ENCODE data around the gene UCN.

The UCN gene

GRCh38 chr2:27315122-27315521 is 6.9 kb upstream of the UCN start:
- no peak overlapping the region for H3K4me3 ChIP-seq (replicated peaks in 1 of 2; ENCODE audit: low read depth in 2 of 2, low read length in 2 of 2)
- TF ChIP-seq CTCF (IDR thresholded peaks at IDR 0.05; ENCODE audit: low read depth, low read length), result no peak
- no peak for DNase-seq (ENCODE audit: low read depth in 2 of 2)

GRCh38 chr2:27314709-27315108 is 6.5 kb upstream of the UCN start:
- no peak for DNase-seq (ENCODE audit: low read depth in 2 of 2)
- no peak overlapping the region for H3K4me3 ChIP-seq (replicated peaks in 1 of 2; ENCODE audit: low read depth in 2 of 2, low read length in 2 of 2)
- TF ChIP-seq CTCF (IDR thresholded peaks at IDR 0.05; ENCODE audit: low read depth, low read length), result no peak

- no peak for TF ChIP-seq CTCF (IDR thresholded peaks at IDR 0.05; ENCODE audit: low read depth, low read length)
- DNase-seq (ENCODE audit: low read depth in 2 of 2), result no peak
- no peak overlapping the region for H3K4me3 ChIP-seq (replicated peaks in 1 of 2; ENCODE audit: low read depth in 2 of 2, low read length in 2 of 2)
These were observed 5.8 kb upstream of the UCN start for GRCh38 chr2:27313882-27314645.

GRCh38 chr2:27312152-27312551 is 3.9 kb upstream of the UCN start:
- H3K4me3 ChIP-seq (replicated peaks in 1 of 2; ENCODE audit: low read depth in 2 of 2, low read length in 2 of 2), result no peak overlapping the region
- no peak for DNase-seq (ENCODE audit: low read depth in 2 of 2)

GRCh38 chr2:27309651-27310050 is 1.4 kb upstream of the UCN start:
- H3K4me3 ChIP-seq (replicated peaks in 1 of 2; ENCODE audit: low read depth in 2 of 2, low read length in 2 of 2), result no peak overlapping the region
- no peak for TF ChIP-seq CTCF (IDR thresholded peaks at IDR 0.05; ENCODE audit: low read depth, low read length)
- DNase-seq (ENCODE audit: low read depth in 2 of 2), result no peak

More at GRCh38 chr2:27312152-27312551, 3.9 kb upstream of the UCN start:
- TF ChIP-seq CTCF (IDR thresholded peaks at IDR 0.05; ENCODE audit: low read depth, low read length), result no peak

GRCh38 chr2:27307545-27308358 is 493 bp downstream of the UCN start:
- TF ChIP-seq CTCF (IDR thresholded peaks at IDR 0.05; ENCODE audit: low read depth, low read length), result no peak
- no peak overlapping the region for H3K4me3 ChIP-seq (replicated peaks in 1 of 2; ENCODE audit: low read depth in 2 of 2, low read length in 2 of 2)
- DNase-seq (ENCODE audit: low read depth in 2 of 2), result no peak

All from cardiac fibroblast (primary cell).